Measurements from ENCODE around the gene FAM114A2. TPM values are rescaled to one million over a fixed set of nuclear protein-coding genes. Genes with fewer than 3 reads are reported as not detected.
"Not testable (repeated sequence)": the region's sequence is repeated elsewhere in the genome, so short reads cannot be mapped to it uniquely, and the experiment has no call there.

Gene FAM114A2
- total RNA-seq, 1 donor from 2014 or later, result 21.2 TPM

- FAIRE-seq, result no peak
- no peak for DNase-seq (ENCODE audit: low spot score in 2 of 2)
Observed at GRCh38 chr5:154053468-154053867, 14.8 kb upstream of the FAM114A2 start.

DNA sequence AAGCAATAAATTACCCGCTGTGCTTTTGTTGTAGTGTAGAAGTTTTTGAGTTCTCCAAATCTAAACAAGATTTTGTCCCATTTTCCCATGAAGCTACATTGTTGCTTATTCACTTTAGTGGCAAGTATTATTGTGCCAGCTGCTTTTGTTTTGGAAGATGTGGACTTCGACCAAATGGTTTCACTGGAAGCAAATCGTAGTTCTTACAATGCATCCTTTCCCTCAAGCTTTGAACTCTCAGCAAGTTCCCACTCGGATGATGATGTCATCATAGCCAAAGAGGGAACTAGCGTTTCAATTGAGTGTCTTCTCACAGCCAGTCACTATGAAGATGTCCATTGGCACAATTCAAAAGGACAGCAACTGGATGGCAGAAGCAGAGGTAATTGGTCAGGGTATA, 10.9 kb upstream of the FAM114A2 start:
- FAIRE-seq, result no peak
- DNase-seq (ENCODE audit: low spot score in 2 of 2), result no peak

- no peak for DNase-seq (ENCODE audit: low spot score in 2 of 2)
- no peak for FAIRE-seq
Observed at GRCh38 chr5:154047324-154047723, 8.6 kb upstream of the FAM114A2 start.

DNA sequence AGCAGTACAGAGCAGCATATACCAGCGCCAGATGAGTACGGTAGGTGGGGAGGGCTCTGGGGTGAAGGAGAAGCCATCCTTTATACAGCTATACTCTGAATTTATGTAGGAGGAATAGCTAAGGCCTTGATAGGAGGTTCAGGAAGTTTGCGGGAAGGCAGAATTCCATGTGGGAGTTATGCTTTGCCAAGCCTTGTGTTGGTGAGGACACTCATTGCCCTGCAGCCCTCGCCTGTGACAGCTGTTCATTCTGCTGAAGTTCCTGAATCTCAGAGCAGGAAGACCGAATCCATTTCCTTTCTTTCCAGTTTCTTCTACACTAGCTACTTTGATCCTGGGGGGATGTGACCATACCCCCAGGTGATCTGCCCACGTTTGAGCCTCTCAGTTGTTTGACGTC, 7.8 kb upstream of the FAM114A2 start:
- FAIRE-seq (no peak), DNase-seq (ENCODE audit: low spot score in 2 of 2) (no peak)

DNA sequence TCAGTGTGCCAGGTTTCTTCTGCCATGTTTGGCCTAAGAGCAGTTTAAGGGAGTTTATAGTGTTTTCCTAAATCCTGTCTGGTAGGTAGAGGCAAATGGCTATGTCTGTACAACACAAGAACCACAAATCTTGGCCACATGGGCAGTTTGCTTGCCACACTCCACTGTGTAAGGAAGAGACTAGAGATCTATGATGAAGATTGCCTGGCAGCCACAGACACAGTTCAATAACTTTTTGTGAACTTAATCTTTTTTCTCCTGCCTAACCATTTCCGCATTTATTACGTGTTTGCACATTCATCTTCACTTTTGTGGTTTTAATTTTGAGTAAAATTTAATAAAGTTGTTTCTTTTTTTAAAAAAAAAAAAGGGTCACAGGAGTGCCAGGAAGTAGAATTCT, 5.9 kb upstream of the FAM114A2 start:
- FAIRE-seq, result no peak
- no peak for DNase-seq (ENCODE audit: low spot score in 2 of 2)

- no peak for FAIRE-seq
Observed at GRCh38 chr5:154044099-154044498, 5.4 kb upstream of the FAM114A2 start.

GRCh38 chr5:154042766-154043165, 4.1 kb upstream of the FAM114A2 start:
- DNase-seq (ENCODE audit: low spot score in 2 of 2) (no peak), FAIRE-seq (no peak)

More at GRCh38 chr5:154044099-154044498, 5.4 kb upstream of the FAM114A2 start:
- no peak for DNase-seq (ENCODE audit: low spot score in 2 of 2)

- DNase-seq (ENCODE audit: low spot score in 2 of 2), result no peak
- no peak for FAIRE-seq
Observed at GRCh38 chr5:154039458-154039829, 734 bp upstream of the FAM114A2 start.

DNA sequence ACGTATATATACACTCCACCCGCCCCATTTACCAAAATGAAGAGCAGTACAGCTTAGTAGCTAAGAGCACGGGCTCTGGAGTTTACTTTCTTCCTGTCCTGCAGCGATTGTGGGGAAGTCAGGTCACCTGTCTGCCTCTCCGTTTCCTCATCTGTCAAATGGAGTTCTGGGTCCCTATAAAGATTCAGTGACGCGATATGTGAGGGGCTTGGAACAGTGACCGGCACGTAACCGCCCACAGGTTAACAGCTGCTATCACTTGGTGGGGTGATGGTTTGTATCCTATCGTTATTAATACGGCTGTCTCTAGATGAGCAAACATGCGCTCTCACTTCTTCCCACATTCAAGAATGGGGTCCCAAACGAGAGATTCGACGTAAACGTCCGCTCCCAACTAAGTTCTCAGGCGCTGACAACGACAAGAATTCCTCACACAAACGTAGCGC, 426 bp downstream of the FAM114A2 start:
- FAIRE-seq, result no peak
- peak in 1 of 2 donors; percentile 16 for DNase-seq (ENCODE audit: low spot score in 2 of 2)

DNA sequence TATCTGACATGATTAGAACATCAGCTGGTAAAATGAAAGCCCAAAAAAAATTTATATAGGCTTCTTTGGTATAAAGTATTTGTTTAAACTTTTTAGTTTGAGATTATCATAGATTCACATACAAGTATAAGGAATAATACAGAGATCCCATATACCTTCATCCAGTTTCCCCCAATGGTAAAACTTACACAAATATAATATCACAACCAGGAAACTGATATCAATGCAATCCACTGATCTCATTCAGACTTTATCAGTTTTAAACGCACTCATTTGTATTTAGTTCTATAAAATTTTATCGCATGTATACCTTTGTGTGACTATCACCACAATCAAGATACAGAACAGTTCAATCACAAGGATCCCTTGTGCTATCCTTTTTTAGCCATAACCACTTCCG, 3.8 kb downstream of the FAM114A2 start:
- FAIRE-seq (no peak), DNase-seq (ENCODE audit: low spot score in 2 of 2) (no peak)

DNA sequence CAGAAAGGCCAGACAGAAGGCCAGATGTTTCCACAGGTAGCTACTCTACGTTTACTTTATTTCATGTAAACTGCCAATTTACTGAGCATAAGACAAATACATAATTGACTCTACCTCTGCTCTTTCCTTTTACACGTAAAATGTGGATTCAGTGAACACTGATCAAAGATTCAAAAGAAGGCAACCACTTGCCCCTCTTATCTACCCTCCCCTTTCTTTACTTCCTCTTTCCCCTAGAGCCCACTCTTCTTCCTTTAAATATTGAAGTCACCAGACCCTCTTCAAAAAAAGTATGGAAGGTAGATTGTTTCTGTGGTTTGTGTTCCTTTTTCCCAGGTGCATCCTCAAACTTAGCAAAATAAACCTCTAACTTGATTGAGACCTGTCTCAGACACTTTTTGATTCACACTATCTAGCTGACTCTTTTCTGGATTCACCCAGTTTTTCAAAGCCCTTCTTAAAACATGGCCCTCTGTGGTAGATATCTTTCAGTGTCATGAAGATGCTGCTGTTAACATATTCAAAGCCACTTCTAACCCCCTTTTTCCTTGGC, 6.7 kb downstream of the FAM114A2 start:
- no peak for FAIRE-seq
- DNase-seq (ENCODE audit: low spot score in 2 of 2), result no peak

DNA sequence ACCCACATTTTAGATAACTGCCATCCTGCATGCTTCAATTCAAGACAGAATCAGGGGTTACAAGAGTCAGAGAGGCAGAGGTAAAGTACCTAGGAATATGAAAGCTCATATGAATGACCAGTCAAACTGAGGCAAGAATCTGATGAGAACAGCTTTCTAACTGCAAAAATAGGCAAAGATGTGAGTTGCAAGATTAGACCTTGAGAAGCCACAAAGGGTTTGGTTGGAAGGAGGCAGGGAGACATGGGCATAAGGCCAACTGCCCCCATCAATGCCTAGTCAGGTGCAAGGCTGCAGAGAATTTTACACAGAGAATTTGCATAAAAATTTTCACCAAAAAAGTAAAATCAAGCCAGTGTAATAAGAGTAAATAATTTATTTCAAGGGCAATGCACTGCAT, 12.8 kb downstream of the FAM114A2 start:
- DNase-seq (ENCODE audit: low spot score in 2 of 2) (no peak), FAIRE-seq (no peak)

DNA sequence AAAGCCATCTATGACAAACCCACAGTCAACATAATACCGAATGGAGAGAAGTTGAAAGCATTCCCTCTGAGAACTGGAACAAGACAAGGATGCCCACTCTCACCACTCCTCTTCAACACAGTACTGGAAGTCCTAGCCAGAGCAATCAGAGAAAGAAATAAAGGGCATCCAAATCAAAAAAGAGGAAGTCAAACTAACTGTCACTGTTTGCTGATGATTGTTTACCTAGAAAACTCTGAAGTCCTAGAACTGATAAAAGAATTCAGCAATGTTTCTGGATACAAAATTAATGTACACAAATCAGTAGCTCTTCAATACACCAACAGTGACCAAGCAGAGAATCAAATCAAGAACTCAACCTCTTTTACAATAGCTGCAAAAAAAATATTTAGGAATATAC, 19.8 kb downstream of the FAM114A2 start:
- FAIRE-seq; DNase-seq (ENCODE audit: low spot score in 2 of 2): not testable (repeated sequence)

DNA sequence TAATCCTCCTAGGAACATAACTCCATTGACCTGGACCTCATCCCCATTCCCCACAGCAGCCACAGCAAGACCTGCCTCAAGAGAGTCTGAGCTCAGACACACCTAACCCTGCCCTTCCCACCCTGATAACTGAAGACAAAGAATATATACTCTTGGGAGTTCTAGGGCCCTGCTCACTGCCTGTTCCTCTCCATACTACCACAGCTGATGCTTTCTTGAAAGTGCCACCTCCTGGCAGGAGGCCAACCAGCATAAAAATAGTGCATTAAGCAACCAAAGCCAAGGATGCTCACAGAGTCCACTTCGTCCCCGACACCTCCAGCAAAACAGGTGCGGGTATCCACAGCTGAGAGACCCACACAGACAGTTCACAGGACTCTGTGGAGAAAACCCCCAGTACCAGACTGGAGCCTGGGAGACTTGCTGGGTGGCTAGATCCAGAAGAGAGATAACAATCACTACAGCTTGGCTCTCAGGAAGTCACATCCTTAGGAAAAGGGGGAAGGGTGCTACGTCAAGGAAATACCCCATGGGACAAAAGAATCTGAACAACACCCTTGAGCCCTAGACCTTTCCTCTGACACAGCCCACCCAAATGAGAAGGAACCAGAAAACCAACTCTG, 23.5 kb downstream of the FAM114A2 start:
- DNase-seq (ENCODE audit: low spot score in 2 of 2), result no peak
- FAIRE-seq, result no peak

GRCh38 chr5:154010660-154011059, 28.1 kb downstream of the FAM114A2 start:
- no peak for FAIRE-seq
- DNase-seq (ENCODE audit: low spot score in 2 of 2), result no peak

DNA sequence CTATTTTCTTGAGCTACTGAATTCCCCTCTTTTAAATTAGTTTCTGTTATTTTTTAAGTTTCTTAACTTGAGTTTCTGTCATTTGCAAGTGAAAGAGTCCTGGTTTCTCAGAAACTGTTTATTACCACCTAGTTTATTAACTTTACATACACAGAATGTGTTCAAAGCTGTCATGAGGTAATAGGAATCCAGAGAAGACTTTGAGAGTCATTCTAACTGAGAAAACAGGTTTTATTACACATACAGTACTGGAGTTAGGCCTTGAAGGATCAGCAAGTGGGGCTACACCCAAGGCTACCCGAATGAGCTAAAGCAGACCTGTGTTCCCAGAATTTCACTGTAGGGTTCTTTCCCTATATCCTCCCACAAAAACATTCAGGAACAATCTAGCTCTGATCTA, 33.1 kb downstream of the FAM114A2 start:
- FAIRE-seq, result no peak

DNA sequence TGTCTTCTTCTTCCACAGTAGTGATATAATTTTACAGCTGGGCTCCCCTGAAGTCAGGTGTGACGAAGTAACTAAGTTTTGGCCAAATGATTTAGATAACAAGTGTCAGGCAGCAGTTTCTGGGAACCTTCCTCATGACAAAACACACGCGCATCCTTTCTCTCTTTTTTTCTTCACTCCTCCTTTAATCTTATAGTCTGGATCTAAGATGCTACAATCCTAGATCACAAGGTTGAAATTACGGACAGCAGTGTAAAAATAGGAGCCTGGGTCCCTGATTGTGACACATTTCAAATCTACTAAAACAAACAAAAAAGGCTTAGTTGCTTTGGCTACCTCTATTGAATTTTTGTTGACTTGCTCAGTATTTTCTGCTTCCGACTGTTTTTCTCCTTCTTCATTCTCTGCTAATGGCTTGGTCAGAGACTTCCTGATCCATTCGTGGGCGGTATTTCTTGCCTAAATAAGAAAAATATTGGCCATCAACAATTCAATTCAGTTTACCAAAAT, 36.1 kb downstream of the FAM114A2 start:
- DNase-seq (ENCODE audit: low spot score in 2 of 2), result no peak
- FAIRE-seq, result no peak

More for the DNA sequence above, 33.1 kb downstream of the FAM114A2 start:
- no peak for DNase-seq (ENCODE audit: low spot score in 2 of 2)

GRCh38 chr5:154002093-154002492, 36.6 kb downstream of the FAM114A2 start:
- no peak for FAIRE-seq
- DNase-seq (ENCODE audit: low spot score in 2 of 2), result no peak

GRCh38 chr5:154000703-154001102, 38.0 kb downstream of the FAM114A2 start:
- FAIRE-seq (no peak), DNase-seq (ENCODE audit: low spot score in 2 of 2) (no peak)

- no peak for DNase-seq (ENCODE audit: low spot score in 2 of 2)
- FAIRE-seq, result no peak
Observed at GRCh38 chr5:153999995-154000394, 38.7 kb downstream of the FAM114A2 start.

DNA sequence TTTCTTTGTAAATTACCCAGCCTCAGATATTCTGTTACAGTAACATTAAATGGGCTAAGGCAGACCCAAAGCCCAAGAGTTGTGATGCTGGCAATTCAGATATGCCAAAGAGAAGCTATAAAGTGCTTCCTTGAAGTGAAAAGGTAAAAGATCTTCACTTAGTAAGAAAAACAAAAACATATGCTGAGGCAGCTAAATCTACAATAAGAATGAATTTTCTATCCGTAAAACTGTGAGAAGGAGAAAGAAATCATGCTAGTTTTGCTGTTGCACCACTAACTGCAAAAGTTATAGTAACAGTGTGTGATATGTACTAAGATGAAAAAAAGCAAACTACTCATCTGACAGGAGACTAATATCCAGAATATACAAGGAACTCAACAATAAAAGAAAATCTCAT, 39.9 kb downstream of the FAM114A2 start:
- no peak for DNase-seq (ENCODE audit: low spot score in 2 of 2)
- FAIRE-seq, result no peak

DNA sequence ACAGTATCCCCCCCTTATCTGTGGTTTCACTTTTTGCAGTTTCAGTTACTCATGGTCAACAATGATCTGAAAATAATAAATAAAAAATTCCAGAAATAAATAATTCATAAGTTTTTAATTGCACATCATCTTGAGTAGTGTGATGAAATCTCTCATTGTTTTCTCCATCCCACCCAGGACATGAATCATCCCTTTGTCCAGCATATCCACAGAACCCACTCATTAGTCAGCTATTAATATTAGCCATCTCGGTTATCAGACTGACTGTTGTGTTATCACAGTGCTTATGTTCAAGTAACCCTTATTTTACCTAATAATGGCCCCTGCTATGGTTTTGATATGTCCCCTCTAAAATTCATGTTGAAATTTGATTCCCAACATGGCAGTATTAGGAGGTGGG, 40.7 kb downstream of the FAM114A2 start:
- no peak for DNase-seq (ENCODE audit: low spot score in 2 of 2)
- FAIRE-seq, result no peak
